Gastroesophageal sphincter (tissue), 4 donors: ENCODE data around the gene CHSY1. TPM values are rescaled to one million over a fixed set of nuclear protein-coding genes. Genes with fewer than 3 reads are reported as not detected.
A peak's percentile ranks its signal among the peaks of the same experiment; 100 is the strongest.

ENCODE experiments used
- ATAC-seq: fragments of 150-250 bp; one replicate; pipeline ENCODE4 v1.9.1; 2016; ENCODE audit warnings: mild to moderate bottlenecking, moderate library complexity
- H3K27ac ChIP-seq, 4 donors: fragments of 200-600 bp; sonication (generic) in 3 of 4; 1 replicate in 3 of 4; 2 replicates in 1 of 4; pipeline ENCODE4 v1.5.1; 2016 to 2019
- H3K27me3 ChIP-seq: fragments of 200-600 bp; sonication (generic); one replicate; pipeline ENCODE4 v1.5.1; 2019
- H3K36me3 ChIP-seq, 2 donors: fragments of 200-600 bp; sonication (generic); one replicate each; pipeline ENCODE4 v1.5.1; 2019; ENCODE audit warnings: control low read depth in 1 of 2
- H3K4me1 ChIP-seq, 3 donors: fragments of 200-600 bp; sonication (generic); 1 replicate in 2 of 3; 2 replicates in 1 of 3; pipeline ENCODE4 v1.5.1; 2016 to 2019; ENCODE audit warnings: control low read depth in 2 of 3
- H3K4me3 ChIP-seq, 2 donors: fragments of 200-600 bp; sonication (generic); one replicate each; pipeline ENCODE4 v1.5.1; 2019; ENCODE audit warnings: mild to moderate bottlenecking in 1 of 2, moderate library complexity in 1 of 2
- H3K9me3 ChIP-seq, 3 donors: fragments of 200-600 bp; sonication (generic); one replicate each; pipeline ENCODE4 v1.5.1; 2017 to 2019; ENCODE audit warnings: control low read depth in 2 of 3
- EP300 ChIP-seq: sonication (generic); formaldehyde crosslinking; IDR thresholded peaks from one replicate; pipeline ENCODE4 v1.6.1; 2017; ENCODE audit warnings: antibody characterized with exemption, mild to moderate bottlenecking
- POLR2A ChIP-seq, 2 donors: fragments of 450-650 bp; IDR thresholded peaks; one replicate each; pipeline ENCODE4 v1.6.1; 2017; ENCODE audit warnings: antibody characterized with exemption in 2 of 2, mild to moderate bottlenecking in 2 of 2, moderate library complexity in 1 of 2
- POLR2AphosphoS5 ChIP-seq: sonication (generic); formaldehyde crosslinking; IDR thresholded peaks from one replicate; pipeline ENCODE4 v1.6.1; 2017; ENCODE audit warnings: antibody characterized with exemption
- WGBS, 2 donors: methylation state at CpG; one replicate each; pipeline ENCODE4 v1.1.5; 2018; ENCODE audit warnings: low coverage in 1 of 2; 5-methylcytosine and 5-hydroxymethylcytosine counted together
- total RNA-seq, 4 donors: library from RNA; depleted of rRNA; stranded (reverse); fragments of >200 nt; gene quantifications; one replicate each; pipeline ENCODE4 v1.1.0, GENCODE V29; 2016
- TF ChIP-seq, protein P1 (sequence below), 4 experiments: fragments of 200-600 bp in 2 of 4; fragments of 450-650 bp in 2 of 4; sonication (generic) in 1 of 4; IDR thresholded peaks; one replicate each; pipeline ENCODE4 v1.5.1; 2017 to 2019; ENCODE audit warnings: antibody characterized with exemption in 4 of 4, mild to moderate bottlenecking in 2 of 4, moderate library complexity in 2 of 4

CHSY1 gene
- total RNA-seq, 4 donors from 2014 or later = 13.8 to 30.6 (median 19.9) TPM

DNA sequence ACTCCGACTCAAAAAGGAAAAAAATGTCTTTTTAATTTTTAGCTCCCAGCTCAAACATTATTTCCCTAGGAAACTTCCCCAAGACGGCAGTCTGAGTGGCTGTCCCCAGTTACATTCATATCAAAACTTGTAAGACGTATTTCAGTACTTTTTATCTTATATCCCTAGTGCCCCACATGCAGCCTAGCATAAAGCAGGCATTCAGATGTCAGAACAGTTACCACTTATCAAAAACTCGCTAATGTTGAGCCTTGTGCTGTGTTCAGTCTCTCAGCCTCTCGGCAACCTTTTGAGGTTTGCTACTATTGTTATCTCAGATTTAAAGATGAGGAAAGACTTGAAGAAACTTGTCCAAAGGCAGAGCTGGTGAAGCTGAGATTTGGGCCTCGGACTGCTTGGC lies 32.1 kb upstream of the CHSY1 start:
- Histone ChIP-seq H3K4me3 (no peak overlapping the region), H3K36me3 (peaks cover 0 to 90% of the 10 kb centered on the region in 2 donors), H3K4me1 (peaks cover 0 to 4% (median 0%) of the 10 kb centered on the region in 3 donors), H3K27ac (no peak overlapping the region), H3K9me3 (no peaks in the 10 kb centered on the region), H3K27me3 (no peaks in the 10 kb centered on the region)
- 70 to 84% methylated on average over 4 to 5 of the region's 6 CpGs for WGBS, 2 donors
- TF ChIP-seq, protein P1, sequence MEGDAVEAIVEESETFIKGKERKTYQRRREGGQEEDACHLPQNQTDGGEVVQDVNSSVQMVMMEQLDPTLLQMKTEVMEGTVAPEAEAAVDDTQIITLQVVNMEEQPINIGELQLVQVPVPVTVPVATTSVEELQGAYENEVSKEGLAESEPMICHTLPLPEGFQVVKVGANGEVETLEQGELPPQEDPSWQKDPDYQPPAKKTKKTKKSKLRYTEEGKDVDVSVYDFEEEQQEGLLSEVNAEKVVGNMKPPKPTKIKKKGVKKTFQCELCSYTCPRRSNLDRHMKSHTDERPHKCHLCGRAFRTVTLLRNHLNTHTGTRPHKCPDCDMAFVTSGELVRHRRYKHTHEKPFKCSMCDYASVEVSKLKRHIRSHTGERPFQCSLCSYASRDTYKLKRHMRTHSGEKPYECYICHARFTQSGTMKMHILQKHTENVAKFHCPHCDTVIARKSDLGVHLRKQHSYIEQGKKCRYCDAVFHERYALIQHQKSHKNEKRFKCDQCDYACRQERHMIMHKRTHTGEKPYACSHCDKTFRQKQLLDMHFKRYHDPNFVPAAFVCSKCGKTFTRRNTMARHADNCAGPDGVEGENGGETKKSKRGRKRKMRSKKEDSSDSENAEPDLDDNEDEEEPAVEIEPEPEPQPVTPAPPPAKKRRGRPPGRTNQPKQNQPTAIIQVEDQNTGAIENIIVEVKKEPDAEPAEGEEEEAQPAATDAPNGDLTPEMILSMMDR (IDR thresholded peaks at IDR 0.05) = no peak
- TF ChIP-seq EP300 (no peak), POLR2AphosphoS5 (no peak), POLR2A (IDR thresholded peaks at IDR 0.05) (no peak)
- ATAC-seq = no peak

DNA sequence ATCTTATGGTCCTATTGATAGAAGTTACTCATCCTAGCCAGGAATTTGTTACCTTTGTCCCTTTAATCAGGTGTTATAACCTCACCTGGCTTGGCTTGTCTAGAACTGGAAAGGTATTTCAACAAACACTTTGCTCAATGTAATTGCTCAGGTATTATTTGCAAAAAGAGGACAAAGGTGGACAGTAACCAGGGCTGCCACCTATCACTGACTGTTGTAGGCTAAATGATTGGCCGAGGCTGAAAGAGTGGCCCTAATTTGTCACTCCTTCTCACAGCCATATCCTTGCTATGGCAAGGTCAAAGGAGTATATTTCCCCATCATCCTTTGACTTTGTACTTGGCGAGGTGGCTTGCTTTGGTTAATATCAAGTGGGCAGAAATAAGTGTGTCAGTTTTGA lies 28.2 kb upstream of the CHSY1 start:
- Histone ChIP-seq H3K9me3 (no peaks in the 10 kb centered on the region), H3K36me3 (peaks cover 0 to 60% of the 10 kb centered on the region in 2 donors)

DNA sequence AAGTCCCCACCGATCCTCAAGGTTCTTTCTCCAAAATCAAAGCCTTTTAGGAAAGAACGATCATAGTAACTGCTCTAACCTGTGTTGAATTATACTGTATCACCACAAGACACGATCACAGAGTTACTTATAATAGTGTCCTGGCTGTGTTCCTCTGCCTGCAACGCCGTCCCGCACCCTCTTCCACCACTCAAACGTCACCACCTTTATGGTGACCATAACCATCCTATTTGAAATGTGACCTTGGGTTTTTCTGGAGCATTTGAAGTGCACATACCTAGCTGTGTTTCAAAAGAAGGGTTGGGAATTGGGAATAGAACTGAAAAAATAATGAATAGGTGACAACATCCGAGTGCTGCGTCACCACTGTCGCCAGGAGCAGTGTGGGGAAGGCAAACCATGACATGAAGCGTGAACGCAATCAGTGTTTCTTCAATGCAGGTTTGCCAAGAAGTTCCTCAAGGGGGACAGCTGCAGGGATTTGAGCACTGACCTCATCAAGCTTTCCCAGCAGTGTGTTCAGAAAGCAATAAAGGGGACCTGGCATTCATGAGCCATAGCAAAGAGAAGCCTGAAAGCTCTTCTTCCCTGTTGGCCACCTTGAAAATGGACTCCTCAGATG lies 26.2 kb upstream of the CHSY1 start:
- no peak for ATAC-seq
- Histone ChIP-seq H3K4me3 (peak overlapping the region; percentile 57 to 87), H3K36me3 (peaks cover 3 to 60% of the 10 kb centered on the region in 2 donors), H3K4me1 (peaks cover 0 to 29% (median 12%) of the 10 kb centered on the region in 3 donors), H3K27me3 (no peaks in the 10 kb centered on the region), H3K9me3 (no peaks in the 10 kb centered on the region), H3K27ac (peak overlapping the region; percentile 26 to 94 (median 94))
- WGBS, 2 donors = 72 to 77% methylated on average over 3 to 12 of the region's 12 CpGs
- TF ChIP-seq POLR2AphosphoS5 = no peak
- TF ChIP-seq EP300 = no peak

More for the DNA sequence above, 28.2 kb upstream of the CHSY1 start:
- no peak overlapping the region for H3K27ac ChIP-seq
- H3K27me3 ChIP-seq = no peaks in the 10 kb centered on the region
- no peak for ATAC-seq
- H3K4me1 ChIP-seq = peaks cover 0 to 26% (median 12%) of the 10 kb centered on the region in 3 donors
- H3K4me3 ChIP-seq = no peak overlapping the region
- WGBS, 2 donors = 69 to 90% methylated on average over 2 of the region's 2 CpGs
- TF ChIP-seq POLR2A (IDR thresholded peaks at IDR 0.05) = no peak
- TF ChIP-seq, protein P1 (IDR thresholded peaks at IDR 0.05) = no peak
- no peak for TF ChIP-seq POLR2AphosphoS5
- no peak for TF ChIP-seq EP300

DNA sequence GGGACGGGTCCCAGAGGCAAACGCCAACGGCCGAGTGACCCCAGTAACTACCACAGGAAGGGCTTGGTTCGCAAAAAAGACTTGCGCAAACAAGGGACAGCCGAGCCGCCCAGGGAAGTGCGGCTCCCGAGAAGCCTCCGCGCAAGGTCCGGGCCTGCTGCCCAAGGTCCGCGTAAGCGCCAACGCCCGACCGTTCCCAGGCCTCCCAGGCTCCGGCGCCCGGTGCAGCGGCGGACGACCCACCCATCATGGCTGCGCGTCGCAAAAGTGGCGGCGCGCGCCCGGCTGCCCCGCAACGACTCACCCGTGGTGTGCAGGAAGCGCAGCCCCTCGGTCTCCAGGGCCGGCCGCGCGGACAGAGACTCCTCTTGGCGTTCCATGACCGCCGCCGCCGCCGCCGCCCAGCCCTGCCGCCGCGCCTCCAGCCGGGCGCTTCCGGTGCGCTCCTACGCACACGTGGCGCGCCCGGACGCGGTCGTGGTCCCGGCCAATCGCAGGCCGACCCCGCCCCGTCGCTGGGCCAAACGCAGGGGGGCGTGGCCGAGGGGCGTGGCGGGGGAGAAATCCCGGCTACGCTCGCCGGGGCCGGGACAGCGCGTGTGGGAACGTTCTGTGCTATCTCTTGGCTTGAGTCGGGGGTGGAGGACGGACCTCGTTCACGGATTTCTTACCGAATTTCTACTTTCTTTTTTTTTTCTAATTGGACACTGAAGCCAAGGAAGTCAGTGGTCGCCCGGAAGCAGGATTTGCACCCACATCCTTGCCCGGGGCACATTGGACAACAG lies 25.4 kb upstream of the CHSY1 start, which contains the start of gene SELENOS:
Gene SELENOS, minus strand, starts transcription at position 448 of the 785 bp plus-strand sequence. Its CDS starts 68 bp downstream, at position 380.
- no peaks in the 10 kb centered on the region for H3K9me3 ChIP-seq
- 0% methylated on average over 17 of the region's 91 CpGs; no CpG with 5 or more reads in 1 of the 2 donors for WGBS, 2 donors
- peak within 1 kb of the TSS; percentile 57 to 87 for H3K4me3 ChIP-seq
- TF ChIP-seq, protein P1 (IDR thresholded peaks at IDR 0.05) = peak in 1 of 4 experiments; percentile 23
- TF ChIP-seq POLR2A (IDR thresholded peaks at IDR 0.05) (peak; percentile 91 to 94), EP300 (no peak), POLR2AphosphoS5 (peak; percentile 69)
- H3K4me1 ChIP-seq = peaks cover 0 to 29% (median 12%) of the 10 kb centered on the region in 3 donors
- peak; percentile 98 for ATAC-seq
- H3K27me3 ChIP-seq = no peaks in the 10 kb centered on the region
- H3K36me3 ChIP-seq = peaks cover 3 to 60% of the 10 kb centered on the region in 2 donors
- peak within 1 kb of the TSS; percentile 52 to 94 (median 94) for H3K27ac ChIP-seq

DNA sequence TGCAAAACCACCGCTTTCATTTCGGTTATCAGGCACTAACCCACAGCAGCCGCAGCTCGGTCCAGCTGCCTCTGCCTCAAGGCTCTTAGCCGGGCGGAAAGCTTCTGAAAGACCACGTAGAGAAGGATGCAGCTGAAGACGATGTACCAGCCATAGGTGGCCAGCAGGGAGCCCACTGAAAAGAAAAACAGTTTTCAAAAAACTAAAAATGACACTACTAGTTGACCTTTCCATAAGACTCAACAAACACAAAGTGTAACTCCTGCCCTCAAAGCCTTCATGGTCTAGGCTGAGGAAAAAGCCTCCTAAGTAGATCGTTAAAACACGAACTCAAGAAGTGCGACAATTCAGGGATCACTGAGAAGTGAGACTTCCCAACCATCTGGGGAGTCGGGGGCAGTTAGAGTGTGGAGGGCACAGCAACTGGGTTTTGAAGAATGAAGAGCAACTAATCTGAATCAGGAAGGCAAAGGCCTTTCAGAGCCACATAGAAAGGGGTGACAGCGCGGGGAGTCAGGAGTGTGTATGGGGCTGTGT lies 24.7 kb upstream of the CHSY1 start:
- peak overlapping the region; percentile 57 to 87 for H3K4me3 ChIP-seq
- peaks cover 0 to 29% (median 12%) of the 10 kb centered on the region in 3 donors for H3K4me1 ChIP-seq
- ATAC-seq = no peak
- TF ChIP-seq, protein P1 (IDR thresholded peaks at IDR 0.05) = peak in 3 of 4 experiments; percentile 10 to 37 (median 17)
- TF ChIP-seq POLR2AphosphoS5 = no peak
- H3K27ac ChIP-seq = peak overlapping the region; percentile 52 to 94 (median 94)
- H3K36me3 ChIP-seq = peaks cover 3 to 60% of the 10 kb centered on the region in 2 donors
- 0% methylated on average over 6 of the region's 14 CpGs; no CpG with 5 or more reads in 1 of the 2 donors for WGBS, 2 donors
- H3K27me3 ChIP-seq = no peaks in the 10 kb centered on the region
- no peaks in the 10 kb centered on the region for H3K9me3 ChIP-seq
